GM20000 (cell line): ENCODE results near the gene DNLZ.

Experiments
- DNase-seq: peaks from one replicate; pipeline ENCODE4 v3.0.0; 2012; ENCODE audit warnings: low spot score
- CTCF ChIP-seq: IDR thresholded peaks from 2 replicates; pipeline ENCODE4 v1.5.1; 2012; ENCODE audit warnings: mild to moderate bottlenecking, control low read depth; ENCODE audit errors: extremely low read depth, missing control alignments

DNLZ gene

GRCh38 chr9:136379401-136379800 is 15.9 kb upstream of the DNLZ start:
- no peak for DNase-seq
- TF ChIP-seq CTCF, result no peak

DNA sequence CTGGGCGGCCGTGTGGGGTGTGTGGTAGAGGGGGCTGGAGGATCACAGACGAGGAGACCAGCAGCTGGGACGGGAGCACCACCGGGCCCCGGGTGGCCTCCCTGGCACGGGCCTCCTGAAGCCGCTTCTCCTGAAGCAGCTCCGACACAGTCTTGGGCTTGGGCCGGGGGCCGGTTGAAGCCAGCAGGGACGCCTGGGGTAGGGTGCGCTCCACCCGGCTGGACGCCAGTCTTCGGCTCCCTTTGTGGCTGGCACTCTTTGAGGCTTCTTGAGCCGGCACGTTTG is 15.4 kb upstream of the DNLZ start:
- DNase-seq, result no peak
- no peak for TF ChIP-seq CTCF

- no peak for TF ChIP-seq CTCF
- no peak for DNase-seq
Measured at GRCh38 chr9:136378170-136379002, 14.8 kb upstream of the DNLZ start.

- no peak for DNase-seq
- no peak for TF ChIP-seq CTCF
Measured at GRCh38 chr9:136377341-136378169, 14.0 kb upstream of the DNLZ start.

- no peak for DNase-seq
- no peak for TF ChIP-seq CTCF
Measured at GRCh38 chr9:136376457-136376856, 12.9 kb upstream of the DNLZ start.

DNA sequence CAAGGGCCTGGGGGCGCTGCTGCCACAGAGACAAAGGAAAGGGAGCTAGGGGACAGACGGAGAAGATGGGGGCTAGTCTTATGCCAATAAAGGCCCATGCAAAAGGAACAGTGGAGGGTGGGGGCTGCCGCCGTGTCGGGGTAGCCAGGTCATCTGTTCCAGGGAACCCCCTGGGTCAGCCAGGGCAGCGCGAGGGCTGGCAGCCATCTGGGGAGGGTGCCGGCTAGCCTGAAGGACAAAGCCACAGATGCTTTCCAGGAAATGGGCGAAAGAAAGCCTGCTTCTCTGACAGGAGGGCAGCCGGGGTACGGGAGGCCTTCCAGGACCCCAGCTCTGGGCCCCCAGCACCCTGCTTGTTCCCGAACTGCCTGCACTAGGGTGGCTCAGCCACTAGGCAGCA is 11.6 kb upstream of the DNLZ start:
- DNase-seq, result no peak
- TF ChIP-seq CTCF, result no peak

DNA sequence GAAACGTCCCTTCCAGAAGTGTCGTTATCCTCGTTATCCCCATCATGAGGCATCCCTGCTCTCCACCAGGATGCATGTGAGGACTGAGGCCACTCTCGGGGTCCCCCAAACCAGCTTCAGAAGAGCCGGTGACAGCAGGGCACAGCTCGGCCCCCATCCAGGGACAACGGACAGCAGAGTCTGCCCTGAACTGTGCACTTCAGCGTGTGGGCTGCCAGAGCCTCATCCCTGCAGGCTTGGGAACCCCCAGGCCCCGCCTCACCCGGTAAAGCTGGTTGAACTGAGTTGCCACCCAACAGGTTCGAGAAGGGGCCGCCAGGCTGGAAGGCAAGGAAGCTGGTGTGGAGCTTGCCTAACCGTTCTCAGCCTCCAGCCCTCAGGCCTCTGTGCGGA is 10.6 kb upstream of the DNLZ start:
- TF ChIP-seq CTCF, result no peak

More for the DNA sequence above, 10.6 kb upstream of the DNLZ start:
- no peak for DNase-seq
